ENCODE results near the gene AKAP8L.

The AKAP8L gene

GRCh38 chr19:15448778-15449619, 30.2 kb upstream of the AKAP8L start:
- DNase-seq: no peak

DNA sequence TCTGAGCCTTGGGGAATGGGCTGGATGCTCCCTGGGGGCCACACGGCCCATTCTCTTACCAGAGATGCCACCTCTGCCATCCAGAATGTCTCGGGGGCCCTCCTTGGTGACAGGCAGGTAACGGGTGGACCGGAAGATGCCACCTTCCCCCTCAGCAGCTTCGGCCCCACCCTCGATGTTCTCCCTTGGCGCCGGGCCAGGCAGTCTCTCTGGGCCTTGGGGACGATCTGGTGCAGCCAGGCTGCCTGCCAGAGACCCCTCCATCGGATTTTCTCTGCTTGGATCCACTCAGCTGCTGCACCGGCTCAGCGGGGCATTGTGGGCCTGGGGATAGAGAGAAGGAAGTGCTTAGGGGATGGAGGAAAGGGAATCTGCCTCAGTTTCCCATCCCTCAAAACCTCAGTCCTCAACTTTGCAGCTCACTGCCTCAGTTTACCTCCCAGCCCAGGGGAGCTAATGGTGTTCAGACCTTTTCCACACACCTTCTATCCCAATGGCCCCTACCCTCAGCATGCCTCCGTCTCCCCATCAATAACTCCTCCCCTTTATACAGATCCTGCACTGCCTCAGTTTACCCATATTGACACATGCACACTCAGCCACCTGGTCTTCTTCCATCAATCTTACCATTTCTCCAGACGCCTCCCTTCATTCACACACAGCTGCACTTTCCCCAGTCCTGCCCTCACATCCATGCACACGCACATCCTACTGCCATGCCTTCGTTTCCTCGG, 29.4 kb upstream of the AKAP8L start:
- no peak for DNase-seq

DNA sequence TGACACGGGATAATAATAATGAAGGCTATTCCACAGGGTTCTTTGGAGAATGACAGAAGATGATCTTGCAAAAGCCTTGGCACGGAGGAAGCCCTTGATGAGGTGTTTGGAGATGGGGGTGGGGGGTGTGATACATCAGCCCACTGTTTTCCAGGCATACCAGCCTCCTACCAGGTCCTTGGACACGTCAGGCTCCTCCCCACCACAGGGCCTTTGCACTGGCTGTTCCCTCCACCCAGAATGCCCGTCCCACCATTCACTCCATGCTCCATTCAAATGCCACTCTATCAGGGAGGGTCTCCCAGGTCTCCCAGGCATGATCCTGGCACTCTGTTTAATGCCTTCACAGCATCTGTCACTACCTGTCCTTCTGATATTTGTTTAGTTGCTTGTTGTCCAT, 28.3 kb upstream of the AKAP8L start:
- DNase-seq: no peak

- DNase-seq: no peak
Observed at GRCh38 chr19:15445807-15446376, 27.1 kb upstream of the AKAP8L start.

DNA sequence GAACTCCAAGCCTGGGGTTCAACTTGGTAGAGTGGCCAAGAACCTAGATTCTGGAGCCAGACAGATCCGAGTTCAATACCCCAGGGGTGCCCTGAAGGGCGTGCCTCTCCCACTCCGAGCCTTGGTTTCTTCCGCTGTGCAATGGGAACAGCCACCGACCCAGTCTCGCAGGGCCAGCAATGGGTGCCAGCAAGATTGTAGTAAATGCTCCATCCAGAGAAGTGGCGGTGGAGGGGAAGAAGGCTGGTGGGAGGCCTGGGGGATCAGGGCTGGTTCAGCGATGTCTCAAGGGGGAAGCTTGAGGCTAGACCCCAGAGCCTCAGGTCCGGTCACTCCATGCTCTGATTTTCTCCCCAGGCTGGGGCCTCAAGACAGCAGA, 26.4 kb upstream of the AKAP8L start:
- no peak for DNase-seq

DNA sequence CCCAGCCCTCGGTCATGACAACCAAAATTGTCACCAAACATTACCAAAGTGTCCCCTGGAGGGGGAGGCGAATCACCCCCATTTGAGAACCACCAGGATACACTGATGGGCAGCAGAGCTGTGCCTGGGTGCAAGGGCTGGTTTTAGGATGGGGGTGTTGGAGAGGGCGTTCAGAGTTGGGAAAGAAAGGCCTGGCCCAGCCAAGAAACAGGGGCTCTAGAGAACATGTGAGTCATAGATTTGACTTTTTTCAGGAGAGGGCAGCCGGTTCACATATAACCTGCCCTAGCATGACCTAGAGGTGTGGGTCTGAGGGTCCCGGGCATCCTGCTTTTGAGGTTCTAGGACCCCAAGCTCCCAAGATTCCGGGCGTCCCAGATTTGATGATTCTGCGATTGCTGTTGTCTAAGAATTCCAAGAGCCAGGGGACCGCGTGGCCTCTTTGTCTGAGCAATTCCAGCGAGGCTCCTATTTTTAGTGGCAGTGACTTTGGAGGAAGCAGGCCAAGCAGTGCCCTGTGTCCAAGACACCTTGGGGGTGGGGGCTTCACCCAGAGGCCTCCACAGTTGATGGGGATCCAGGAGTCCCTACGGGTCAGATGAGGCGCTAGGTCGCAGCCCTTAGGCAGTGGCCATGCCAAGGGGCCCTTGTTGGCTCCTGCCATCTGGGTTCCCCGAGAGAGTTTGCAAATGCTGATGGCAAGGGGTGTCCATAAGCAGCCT, 25.9 kb upstream of the AKAP8L start:
- DNase-seq: no peak

DNA sequence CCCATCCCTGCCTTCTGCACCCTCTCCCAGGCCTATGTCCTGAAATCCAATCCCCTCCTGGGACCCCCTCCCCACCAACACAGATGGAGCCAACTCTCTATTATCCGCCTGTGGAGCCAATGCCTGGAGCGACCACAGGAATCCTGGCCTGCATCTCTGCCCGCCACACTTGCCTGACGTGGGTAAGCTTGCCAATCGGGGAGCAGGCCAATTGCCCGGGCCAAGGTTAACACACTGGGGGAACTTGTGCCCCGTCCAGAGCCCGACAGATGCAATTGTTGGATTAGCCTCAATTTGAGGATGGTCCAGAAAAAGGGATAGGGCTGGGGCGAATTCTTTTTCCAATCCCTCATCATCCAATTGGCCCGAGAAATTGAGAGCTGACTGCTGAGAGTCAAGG, 25.1 kb upstream of the AKAP8L start:
- no peak for DNase-seq

DNA sequence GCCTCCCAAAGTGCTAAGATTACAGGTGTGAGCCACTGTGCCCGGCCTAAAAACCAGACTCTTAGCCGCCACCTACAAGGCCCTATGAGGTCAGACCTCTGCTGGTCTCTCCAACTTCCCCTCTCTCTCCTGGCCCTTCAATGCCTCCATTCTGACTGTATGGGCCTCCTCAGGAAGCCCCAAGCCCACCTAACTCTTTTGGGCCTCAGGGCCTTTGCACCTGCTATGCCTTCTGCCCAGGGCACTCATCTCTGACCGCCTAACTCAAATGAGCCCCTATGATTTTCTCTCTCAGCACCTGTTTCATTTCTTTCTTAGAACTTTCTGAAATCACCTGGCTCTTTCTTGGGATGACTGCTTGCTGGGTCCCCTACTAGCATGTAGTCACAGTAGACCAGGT, 24.5 kb upstream of the AKAP8L start:
- no peak for DNase-seq

- DNase-seq: no peak
Observed at GRCh38 chr19:15442142-15442920, 23.5 kb upstream of the AKAP8L start.

- no peak for DNase-seq
Observed at GRCh38 chr19:15441317-15441716, 22.5 kb upstream of the AKAP8L start.

- no peak for DNase-seq
Observed at GRCh38 chr19:15439821-15440641, 21.2 kb upstream of the AKAP8L start.

GRCh38 chr19:15439078-15439799, 20.5 kb upstream of the AKAP8L start:
- DNase-seq: no peak

DNA sequence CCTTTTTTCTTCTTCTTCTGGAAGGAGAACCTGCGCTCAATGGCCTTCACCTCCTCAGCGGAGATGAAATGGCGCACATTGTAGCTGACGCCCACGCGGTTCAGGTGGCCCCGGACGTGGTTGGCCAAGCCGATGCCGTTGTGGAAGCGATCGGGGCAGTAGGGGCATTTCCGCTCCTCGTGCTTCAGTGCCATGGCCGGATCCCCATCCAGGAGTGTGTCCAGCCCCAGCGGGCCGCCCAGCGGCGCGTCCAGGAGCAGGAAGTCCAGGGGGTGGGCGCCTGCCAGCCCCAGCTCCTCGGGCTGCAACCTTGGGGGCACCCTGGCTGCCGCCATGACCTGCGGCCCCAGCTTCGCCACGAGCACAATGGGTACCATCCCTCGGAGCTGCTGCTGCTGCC, 19.8 kb upstream of the AKAP8L start:
- DNase-seq: no peak

DNA sequence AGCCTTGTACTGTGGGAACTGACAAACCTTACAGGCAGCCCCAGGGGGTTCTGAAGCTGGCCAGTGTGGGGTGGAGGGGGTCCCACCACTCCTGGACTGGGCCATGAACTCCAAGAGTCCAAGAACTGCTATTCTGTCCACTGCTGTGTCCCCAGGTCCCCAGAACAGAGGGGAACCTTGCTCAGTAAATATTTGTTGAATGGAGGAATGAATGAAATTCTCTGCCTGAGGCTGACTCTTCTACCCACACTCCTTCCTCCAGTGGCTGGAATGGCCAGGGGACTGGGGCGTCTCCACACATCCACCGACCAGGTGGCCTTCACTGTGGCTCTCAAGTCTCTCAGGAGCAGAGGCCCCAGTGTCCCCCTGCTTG, 19.3 kb upstream of the AKAP8L start:
- DNase-seq: no peak

DNA sequence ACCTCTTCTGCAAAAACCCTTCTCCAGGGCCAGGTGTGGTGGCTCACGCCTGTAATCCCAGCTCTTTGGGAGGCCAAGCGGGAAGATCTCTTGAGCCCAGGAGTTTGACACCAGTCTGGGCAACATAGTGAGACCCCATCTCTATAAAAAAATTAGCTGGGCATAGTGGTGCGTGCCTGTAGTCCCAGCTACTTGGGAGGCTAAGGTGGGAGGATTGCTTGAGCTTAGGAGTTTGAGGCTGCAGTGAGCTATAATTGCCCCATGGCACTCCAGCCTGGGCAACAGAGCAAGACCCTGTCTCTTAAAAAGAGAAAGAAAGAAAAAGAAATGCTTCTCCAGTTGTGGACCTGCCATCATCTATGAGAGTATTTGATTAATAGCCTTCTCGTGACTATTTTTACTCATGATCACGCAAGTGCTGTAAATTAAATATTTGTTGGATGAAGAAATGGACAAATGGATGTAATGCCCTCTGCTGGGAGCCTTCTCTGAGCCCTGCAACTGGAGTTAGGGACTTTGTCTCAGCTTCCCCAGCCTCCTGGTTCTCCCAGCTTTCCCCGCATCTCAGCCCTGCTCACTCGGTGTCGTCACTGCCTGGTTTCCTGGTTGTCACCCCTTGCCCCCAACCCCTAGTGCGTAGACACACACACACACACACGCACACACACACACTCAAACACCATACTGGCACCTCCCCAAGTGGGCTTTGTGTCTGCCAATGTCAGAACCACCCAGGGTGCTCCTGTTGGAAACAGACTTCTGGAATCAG, 18.8 kb upstream of the AKAP8L start:
- no peak for DNase-seq

DNA sequence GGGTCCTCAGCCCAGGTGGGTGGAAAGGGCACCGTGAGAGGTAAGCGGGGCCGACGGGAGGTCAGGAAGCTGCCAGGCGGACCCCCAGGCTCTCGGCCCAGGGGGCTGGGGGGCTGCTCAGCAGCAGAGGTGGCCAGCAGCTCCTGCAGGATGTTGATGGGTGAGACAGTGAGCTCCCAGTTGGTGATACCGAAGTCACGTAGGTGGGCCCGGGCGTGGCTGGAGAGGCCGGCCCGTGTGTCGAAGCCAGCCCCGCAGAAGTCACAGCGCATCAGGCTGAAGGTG, 18.0 kb upstream of the AKAP8L start:
- DNase-seq: no peak

GRCh38 chr19:15436012-15436825, 17.4 kb upstream of the AKAP8L start:
- no peak for DNase-seq

GRCh38 chr19:15433519-15434069, 14.8 kb upstream of the AKAP8L start:
- DNase-seq: no peak
